ENCODE data around the gene PLEKHG5. TPM values are rescaled to one million over a fixed set of nuclear protein-coding genes. Genes with fewer than 3 reads are reported as not detected.

The PLEKHG5 gene
- total RNA-seq, 1 experiment from 2014 or later: 10.1 TPM

- DNase-seq (ENCODE audit: low spot score): no peak
Observed at GRCh38 chr1:6509220-6509918, 17.9 kb upstream of the PLEKHG5 start.

GRCh38 chr1:6508816-6509189, 17.3 kb upstream of the PLEKHG5 start:
- DNase-seq (ENCODE audit: low spot score): no peak

- DNase-seq (ENCODE audit: low spot score): no peak
Observed at GRCh38 chr1:6508154-6508815, 16.8 kb upstream of the PLEKHG5 start.

- no peak for DNase-seq (ENCODE audit: low spot score)
Observed at GRCh38 chr1:6507461-6507911, 16.0 kb upstream of the PLEKHG5 start.

GRCh38 chr1:6507037-6507428, 15.6 kb upstream of the PLEKHG5 start:
- DNase-seq (ENCODE audit: low spot score): no peak

- DNase-seq (ENCODE audit: low spot score): no peak
Observed at GRCh38 chr1:6506210-6507036, 15.0 kb upstream of the PLEKHG5 start.

- no peak for DNase-seq (ENCODE audit: low spot score)
Observed at GRCh38 chr1:6505367-6506209, 14.1 kb upstream of the PLEKHG5 start.

GRCh38 chr1:6504887-6505286, 13.4 kb upstream of the PLEKHG5 start:
- no peak for DNase-seq (ENCODE audit: low spot score)

- no peak for DNase-seq (ENCODE audit: low spot score)
Observed at GRCh38 chr1:6503884-6504602, 12.6 kb upstream of the PLEKHG5 start.

GRCh38 chr1:6502000-6502891, 10.8 kb upstream of the PLEKHG5 start:
- no peak for DNase-seq (ENCODE audit: low spot score)

- no peak for DNase-seq (ENCODE audit: low spot score)
Observed at GRCh38 chr1:6501279-6501813, 9.9 kb upstream of the PLEKHG5 start.

GRCh38 chr1:6500544-6501278, 9.2 kb upstream of the PLEKHG5 start:
- DNase-seq (ENCODE audit: low spot score): no peak

GRCh38 chr1:6499296-6499695, 7.8 kb upstream of the PLEKHG5 start:
- DNase-seq (ENCODE audit: low spot score): no peak

GRCh38 chr1:6498576-6499111, 7.2 kb upstream of the PLEKHG5 start:
- no peak for DNase-seq (ENCODE audit: low spot score)

GRCh38 chr1:6497867-6498575, 6.6 kb upstream of the PLEKHG5 start:
- DNase-seq (ENCODE audit: low spot score): no peak

GRCh38 chr1:6497215-6497866, 5.9 kb upstream of the PLEKHG5 start:
- peak; percentile 27 for DNase-seq (ENCODE audit: low spot score)

GRCh38 chr1:6496890-6497214, 5.4 kb upstream of the PLEKHG5 start:
- DNase-seq (ENCODE audit: low spot score): no peak

- no peak for DNase-seq (ENCODE audit: low spot score)
Observed at GRCh38 chr1:6496365-6496721, 4.9 kb upstream of the PLEKHG5 start.

All from A172 (cell line).